GM21825 (cell line): ENCODE data around the gene ZBTB40.

Source experiments
- ATAC-seq: cut with Tn5 transposase; IDR thresholded peaks from one replicate; pipeline ENCODE4 v1.9.1; 2021; ENCODE audit warnings: mild to moderate bottlenecking, moderate library complexity; ENCODE audit not compliant: unreplicated experiment

The ZBTB40 gene

DNA sequence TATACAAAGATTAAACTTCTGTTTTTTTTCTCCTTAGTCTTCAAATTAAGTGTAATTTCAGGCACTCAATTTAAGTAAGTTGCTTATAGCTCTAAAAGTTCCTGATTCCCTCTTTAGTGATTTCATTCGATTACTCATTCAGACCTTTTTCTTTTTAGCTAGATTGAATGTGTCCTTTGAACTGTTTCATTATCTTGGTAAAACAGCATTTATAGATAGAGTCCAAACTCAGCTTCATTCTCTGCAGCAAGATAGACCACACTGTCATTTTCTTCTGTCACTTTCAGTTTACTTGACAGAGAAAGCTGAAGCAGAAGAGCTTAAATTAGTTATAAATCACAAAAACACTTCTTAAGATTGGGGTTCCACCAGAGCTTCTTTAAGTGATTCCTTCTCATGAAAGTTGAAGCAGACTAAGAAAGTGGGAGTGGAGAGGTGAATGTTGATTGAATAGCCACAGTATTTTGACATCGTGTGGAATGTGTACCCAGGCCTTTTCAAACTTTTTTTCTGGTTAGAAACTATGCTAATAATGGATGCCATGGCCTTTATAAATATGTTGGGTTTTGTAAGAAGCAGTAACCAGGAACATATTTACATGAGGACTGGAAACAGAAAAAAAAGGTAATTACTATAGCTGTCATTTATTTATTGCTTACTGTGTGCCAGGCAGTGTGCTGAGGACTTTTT is 52.2 kb downstream of the ZBTB40 start:
- ATAC-seq, result no peak

DNA sequence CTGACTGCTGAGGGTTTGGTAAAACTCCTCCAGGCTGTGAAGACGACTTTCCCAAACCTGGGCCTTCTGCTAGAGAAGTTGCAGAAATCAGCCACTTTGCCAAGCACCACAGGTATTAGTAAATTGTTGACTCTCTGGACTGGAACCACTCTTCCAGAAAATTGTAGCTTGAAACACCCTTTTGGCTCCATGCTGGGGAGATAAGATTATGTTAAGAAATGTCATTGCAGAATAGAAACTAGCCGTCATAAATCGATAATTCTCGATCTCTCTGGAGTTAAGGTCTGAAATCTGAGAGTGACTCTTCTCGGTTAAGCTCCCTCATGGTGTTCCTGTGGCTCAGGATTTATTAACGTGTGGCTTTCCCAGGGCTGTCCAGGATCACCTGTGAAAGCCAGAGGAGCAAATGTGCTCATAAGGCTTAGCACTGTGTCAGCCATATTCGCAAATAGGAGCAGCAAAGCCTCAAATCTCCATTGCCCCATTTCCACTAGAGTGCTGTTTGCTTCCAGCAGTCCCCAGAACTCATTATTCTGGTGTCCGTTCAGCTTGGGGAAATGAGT is 54.6 kb downstream of the ZBTB40 start:
- ATAC-seq, result no peak

DNA sequence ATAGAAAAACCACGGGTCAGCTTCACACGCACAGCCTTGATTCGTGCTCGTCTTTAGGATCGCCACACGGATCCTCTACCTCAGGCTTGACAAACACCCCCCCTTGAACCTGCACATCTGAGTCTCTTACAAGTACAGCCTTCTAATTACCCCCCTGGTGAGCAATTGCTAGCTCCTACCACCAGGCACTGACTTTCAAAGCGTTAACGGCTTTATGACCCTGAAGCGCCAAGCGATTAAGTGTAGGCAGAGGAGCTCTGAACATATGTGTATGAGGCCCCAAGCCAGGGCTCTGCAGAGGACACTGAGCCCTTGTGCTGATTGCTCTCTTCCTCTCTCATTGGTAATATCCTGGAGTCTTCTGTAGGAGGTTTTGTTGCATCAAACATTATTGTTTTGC is 55.9 kb downstream of the ZBTB40 start:
- ATAC-seq, result no peak

DNA sequence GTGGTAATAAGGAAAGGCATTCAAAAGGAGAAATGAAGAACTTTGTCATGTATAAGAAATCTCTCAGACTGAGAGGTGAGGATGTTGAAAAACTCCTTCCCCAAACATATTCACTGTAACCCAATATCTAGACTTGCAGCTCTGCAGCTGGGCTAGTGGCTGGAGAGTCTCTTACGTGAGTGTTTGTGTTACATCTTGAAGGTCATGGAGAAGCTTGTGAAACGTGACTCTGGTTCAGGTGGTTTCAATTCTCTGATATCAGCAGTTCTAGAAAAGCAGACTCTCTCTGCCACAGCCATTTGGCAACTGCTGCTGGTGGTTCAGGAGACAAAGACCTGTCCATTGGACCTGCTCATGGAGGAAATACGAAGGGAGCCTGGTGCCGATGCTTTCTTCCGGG is 56.7 kb downstream of the ZBTB40 start:
- ATAC-seq, result no peak

DNA sequence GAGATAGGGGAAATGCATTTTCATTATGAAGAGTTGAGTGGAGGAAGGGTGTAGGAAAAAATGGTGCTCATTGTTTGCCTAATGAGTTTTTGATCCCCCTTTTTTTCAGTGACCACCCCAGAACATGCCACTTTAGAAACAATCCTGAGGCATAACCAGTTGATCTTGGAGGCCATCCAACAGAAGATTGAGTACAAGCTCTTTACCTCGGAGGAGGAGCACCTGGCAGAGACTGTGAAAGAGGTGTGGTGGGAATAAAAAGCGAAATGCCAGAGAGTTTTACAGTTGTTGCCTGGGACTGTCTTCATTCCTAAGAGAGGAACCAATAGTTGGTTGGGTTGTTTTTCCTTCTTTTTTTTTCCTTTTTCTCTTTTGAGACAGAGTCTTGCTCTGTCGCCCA is 57.3 kb downstream of the ZBTB40 start:
- no peak for ATAC-seq

DNA sequence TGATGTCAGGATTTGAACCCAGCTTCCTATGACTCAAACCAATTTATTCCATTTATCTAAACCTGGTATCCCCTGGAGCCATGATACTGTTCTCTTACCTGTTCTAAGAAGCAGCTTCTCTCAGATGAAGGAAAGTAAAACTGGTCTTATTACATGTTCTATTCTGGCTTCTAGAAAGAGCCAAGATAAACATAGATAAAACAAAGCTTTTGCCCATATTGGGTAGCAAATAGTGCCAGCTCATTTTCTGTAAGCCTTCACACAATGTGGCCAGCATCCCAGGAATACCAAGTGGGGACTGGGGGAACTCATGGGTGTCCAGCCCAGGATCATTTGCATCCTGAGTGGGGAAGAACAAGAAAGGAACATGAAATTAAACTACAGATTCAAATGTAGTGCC is 58.2 kb downstream of the ZBTB40 start:
- no peak for ATAC-seq

DNA sequence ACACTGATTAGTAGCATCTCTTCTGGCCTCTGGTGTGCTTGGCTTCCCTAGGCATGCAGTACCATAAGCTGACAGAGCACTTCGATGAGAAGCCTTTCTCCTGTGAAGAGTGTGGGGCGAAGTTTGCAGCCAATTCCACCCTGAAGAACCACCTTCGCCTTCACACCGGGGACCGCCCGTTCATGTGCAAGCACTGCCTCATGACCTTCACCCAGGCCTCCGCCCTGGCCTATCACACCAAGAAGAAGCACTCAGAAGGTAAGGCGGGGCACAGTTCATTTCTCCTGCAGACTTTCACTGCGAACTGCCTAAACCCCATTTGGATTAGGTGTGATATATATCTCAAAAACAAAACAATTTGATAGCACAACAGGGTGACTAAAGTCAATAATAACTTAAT is 61.2 kb downstream of the ZBTB40 start:
- ATAC-seq, result no peak

DNA sequence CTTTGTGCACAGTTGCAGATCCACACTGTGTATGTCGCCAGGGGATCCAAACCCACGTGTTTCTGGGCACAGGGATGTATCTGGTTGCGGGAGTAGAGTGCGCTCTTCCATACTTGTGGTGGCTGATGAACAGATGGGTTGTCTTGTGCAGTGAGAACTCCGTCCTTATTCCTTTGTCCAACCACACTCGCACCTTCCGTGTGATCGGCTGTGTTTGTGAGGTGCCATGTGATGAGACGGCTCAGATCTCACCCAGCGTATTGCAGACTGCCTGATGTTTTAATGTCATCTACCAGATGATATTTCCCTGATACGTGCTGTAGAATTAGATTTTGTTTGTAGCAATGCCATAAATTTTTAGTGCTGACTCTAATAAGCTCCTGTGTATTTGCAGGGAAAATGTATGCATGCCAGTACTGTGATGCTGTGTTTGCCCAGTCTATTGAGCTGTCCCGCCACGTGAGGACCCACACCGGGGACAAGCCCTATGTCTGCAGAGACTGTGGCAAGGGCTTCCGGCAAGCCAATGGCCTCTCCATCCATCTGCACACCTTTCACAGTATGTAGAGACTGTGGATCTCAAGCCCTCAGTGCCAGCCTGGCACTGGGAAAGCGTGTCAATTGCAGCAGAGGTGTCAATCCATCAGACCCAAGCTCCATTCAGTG is 65.4 kb downstream of the ZBTB40 start:
- no peak for ATAC-seq

DNA sequence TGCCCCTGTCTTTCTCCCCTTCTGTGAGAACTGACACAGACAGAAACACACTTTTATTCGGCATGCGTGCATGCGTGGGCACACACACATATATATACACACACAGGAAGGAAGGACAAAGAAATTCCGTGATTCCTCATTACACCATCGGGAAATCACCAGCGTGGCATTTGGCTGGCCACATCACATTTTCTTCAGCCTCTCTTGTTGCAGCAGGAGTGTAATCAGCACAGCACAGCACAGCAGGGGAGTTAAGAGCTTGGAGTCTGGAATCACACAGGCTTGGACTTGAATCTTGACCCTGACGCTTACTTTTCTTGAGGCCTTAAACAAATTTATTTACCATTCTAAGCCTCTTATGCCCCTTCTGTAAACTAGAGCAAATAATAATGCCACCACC is 66.3 kb downstream of the ZBTB40 start:
- no peak for ATAC-seq

DNA sequence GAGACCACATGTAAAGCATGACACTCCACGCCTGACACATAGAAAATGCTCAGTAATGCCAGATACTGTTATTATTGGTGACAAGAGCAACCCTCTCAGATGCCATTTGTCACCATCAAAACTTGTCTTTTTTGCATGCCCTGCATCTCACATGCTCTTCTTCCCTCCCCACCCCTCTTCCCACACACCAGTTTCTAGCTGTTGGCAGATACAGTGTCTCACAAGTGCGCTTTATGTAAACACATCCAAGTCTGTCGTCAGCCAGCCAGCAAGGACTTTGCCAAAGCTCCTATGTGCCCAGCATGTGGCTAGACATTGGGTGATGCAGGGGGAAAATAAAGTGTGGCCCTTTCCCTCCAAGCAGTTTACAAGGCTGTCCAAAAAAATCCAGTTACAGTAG is 66.7 kb downstream of the ZBTB40 start:
- no peak for ATAC-seq

DNA sequence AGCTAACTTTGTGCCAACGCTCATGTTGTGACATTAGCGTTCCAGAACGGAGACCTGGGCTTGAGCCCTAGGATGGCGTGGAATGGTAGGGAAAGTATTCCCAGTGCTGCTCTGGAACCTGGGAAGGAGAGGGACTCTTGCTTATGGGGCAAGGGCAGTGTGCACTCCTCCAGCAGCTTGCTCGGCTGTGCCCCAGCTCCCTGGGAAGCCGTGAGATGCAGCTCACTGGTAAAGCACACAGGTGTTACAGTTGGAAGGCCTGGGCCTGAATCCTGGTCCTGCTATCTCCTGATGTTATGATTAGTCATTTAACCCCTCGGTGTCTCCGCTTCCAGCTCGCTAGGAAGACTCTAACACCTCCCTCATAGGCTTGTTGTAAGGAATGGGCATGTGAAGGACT is 69.2 kb downstream of the ZBTB40 start:
- ATAC-seq, result no peak

DNA sequence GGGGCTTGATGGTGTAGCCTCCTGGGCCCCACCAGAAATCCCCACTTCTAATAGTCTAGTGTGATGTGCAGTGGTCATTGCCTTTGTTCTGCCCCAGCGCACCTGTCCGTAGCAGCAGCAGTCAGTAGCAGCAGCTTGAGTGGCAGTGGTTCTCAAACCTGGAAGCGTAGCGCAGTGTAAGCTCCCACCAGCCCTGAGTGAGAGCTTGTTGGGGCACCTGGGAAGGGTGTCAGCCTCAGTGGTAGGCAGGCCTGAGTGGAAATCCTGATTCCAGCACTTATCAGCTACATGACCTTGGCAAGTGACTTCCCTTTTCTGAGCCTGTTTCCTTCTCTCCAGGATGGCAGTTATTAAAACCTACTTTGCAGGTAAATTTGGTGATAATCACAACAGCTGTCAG is 70.0 kb downstream of the ZBTB40 start:
- ATAC-seq, result no peak

DNA sequence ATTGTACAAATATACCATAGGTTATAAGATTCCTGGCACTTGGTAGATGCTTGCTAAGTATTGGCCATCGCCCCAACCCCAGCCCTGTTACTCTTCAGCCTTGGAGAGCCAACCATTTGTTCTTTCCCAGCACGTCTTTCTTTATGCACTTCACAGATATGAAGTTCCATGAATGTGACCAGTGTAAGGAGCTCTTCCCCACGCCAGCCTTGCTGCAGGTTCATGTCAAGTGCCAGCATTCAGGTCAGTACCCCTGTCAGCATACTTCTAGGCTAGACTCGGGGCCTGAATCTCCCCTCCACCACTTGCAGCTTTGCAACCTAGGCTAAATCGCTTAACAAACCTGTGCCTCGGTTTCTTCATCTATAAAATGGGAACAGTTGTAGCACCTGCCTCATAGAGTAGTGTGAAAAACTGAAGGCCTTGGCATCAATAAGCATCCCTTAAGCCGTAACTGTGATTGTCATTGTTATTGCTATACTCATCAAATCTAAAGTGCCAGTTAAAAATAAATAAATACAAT is 70.6 kb downstream of the ZBTB40 start:
- no peak for ATAC-seq

DNA sequence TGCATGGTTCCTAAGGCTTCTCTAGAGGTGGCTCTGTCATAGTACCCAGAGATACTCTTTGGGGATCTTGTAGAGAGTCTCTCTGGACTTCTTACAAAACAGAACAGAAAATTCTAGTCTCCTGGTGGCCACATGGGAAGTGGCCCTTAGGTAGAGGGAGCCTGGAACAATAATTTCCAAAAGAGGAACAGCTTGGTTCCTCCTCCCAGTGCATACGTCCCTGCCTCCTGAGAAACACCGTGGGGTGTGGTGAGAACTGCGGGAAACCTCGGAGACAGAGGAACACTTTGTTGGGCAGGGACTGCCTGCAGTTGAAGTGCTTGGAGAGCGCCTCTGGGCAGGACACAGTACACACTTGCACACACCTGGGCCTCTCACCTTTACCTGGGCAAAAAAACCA is 72.8 kb downstream of the ZBTB40 start:
- no peak for ATAC-seq

DNA sequence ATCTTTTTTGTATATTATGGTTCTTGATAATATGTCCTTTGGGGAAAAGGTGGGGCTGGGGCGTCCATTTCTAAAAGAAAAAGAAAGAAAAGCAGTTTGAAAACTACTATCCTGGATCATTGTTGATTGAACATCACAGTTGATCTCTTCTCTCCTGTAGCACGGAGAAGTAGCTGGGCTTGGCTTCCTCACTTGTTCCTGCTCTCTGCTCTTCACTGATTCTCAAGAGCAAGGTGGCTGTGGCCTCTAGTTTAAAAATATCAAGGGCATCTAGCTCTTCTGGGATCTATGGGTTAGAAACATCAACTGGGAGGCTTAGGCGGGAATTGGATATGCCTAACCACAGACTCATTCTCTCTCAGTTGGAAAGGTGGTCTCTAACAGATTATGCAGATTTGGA is 73.6 kb downstream of the ZBTB40 start:
- no peak for ATAC-seq

DNA sequence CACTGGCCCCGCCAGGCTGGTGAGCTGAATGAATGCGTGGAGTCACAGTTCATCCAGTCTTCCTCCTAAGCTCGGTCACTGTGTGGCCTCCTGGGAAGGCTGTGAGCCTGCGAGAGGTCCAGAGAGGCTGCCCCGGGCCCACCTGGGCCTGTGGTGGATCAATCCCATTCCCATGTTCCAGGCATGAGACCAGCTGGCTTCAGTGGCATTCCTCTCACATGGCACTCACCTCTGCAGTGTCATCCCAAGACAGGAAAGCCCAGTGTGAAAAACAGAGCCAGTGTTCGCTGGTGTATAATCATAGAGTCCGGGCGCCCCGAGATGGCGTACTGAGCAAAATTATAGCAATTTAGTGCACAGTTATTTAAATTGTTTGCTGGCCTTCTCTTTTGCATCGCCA is 74.0 kb downstream of the ZBTB40 start:
- ATAC-seq, result no peak

DNA sequence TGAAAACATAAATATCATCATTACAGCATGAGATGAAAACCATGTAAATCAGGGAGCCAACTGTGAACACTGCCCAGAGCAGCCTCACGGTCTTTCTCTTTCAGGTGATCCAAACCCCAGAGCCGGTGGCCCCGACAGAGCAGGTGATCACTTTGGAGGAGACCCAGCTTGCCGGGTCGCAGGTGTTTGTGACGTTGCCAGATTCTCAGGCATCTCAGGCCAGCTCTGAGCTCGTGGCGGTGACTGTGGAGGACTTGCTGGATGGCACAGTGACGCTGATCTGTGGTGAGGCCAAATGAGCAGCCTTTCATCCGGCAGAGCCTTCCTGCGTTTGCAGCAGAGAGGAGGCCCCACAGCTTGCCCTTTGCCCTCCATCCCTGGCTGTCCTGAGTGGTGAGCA is 74.4 kb downstream of the ZBTB40 start:
- no peak for ATAC-seq

DNA sequence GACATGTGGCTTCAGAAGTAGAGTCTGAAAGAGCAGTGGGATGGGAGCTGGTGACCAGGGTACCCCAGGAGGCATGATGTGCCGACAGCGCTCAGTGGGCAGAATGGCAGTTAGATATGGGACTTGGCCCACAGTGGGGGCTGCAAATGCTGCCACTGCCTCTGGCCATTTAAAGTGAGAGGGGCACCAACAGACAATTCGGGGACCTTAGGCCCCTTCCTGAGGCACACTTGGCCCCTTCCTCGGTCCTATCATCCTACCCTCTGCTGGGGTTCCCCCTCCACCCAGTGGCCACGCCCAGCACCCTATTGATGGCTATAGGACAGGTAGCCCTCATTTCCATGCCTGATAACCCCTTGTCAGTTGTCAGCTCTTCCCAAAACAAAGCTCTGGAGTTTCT is 75.0 kb downstream of the ZBTB40 start:
- ATAC-seq, result no peak

DNA sequence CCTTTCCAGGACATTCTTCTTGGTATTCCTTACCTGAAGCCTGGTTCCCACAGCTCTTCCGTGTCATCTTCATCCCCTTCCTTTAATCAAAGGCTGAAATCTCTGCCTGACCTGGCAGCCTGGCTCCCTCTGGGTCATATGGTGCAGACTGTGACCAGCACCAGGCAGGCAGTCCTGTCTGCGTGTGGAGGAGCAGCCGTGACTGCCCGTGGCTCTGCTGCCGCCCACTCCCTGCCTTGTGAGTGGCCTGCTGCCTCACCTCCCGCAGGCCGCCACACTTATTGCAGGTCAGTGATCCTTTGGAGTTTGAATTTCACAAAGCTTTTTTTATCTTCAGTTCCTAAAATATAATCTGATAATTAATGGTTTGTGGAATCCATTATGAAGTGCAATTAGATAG is 75.5 kb downstream of the ZBTB40 start:
- ATAC-seq, result no peak

DNA sequence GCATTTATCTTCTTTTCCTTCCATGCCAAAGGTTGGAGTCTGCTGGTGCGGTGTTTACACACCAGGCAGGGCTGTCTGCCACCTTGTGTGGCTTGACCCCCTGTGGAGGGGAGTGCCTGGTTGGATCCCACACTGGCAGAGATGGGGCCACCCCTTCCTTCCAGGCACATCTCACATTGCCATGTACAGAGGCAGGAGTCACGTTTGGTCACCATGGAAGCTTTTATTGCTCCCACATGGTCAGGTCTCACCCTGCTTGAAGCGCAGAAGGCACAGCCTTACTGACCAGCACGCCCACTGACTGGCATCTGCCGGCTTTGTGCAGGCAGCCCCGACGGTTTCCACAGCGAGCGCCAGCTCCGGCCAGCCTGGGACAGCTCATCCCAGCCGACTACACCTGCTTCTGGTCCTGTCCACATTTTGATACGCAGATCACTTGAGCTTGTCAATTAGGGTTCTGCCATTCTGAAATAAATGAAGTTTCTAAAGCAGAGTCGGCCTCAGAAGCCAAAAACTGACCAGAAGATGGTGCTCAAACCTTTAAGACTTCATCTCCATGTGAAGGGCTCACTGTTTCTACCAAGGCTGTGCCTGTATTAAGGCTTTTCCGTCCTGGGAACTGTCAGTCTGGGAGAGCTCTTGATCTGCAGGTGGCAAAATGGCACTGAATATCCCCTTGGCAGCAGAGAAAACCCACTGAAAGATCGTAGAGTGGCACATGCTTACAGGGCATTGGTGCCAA is 76.1 kb downstream of the ZBTB40 start:
- ATAC-seq, result no peak

DNA sequence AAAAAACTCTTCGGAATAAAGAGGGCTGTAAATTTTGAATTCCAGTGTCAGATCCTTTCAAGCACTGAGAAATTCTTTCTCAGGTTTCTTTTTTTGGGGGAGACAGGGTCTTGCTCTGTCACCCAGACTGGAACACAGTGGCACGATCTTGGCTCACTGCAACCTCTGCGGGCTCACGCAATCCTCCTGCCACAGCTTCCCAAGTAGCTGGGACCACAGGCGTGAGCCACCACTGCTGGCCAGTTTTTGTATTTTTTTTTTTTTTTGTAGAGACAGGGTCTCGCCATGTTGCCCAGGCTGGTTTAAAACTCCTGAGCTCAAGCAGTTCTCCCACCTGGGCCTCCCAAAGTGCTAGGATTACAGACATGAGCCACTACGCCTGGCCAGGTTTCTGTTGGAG is 76.8 kb downstream of the ZBTB40 start:
- no peak for ATAC-seq
